GM12878 (cell line): Measurements from ENCODE around the gene BCKDHA. TPM values are rescaled to one million over a fixed set of nuclear protein-coding genes. Genes with fewer than 3 reads are reported as not detected.

Source experiments
- ATAC-seq: fragments of 200-7000 bp; cut with Tn5 transposase; 3 replicates; pipeline ENCODE4 v1.9.1; 2020; ENCODE audit warnings: mild to moderate bottlenecking, moderate library complexity
- BruUV-seq: library from RNA; stranded (reverse); fragments of 400-500 nt; replicated peaks from 2 replicates; lab custom pipeline; 2021; lab: Mats Ljungman, UMichigan
- CTCF ChIA-PET: fragments of 300-600 bp; sonication (Branson Sonifier 250); formaldehyde crosslinking; extraction: SDS; loops from one replicate; lab custom pipeline; 2021; ENCODE audit warnings: inconsistent platforms; lab: Yijun Ruan, JAX
- POLR2A ChIA-PET: fragments of 350-600 bp; formaldehyde crosslinking; extraction: SDS; loops from one replicate; lab custom pipeline; 2021; ENCODE audit warnings: inconsistent platforms; lab: Charles Lee
- RAD21 ChIA-PET: fragments of 300-600 bp; sonication (Branson Sonifier 250); formaldehyde crosslinking; loops from one replicate; lab custom pipeline; 2023; ENCODE audit warnings: antibody characterized with exemption; ENCODE audit not compliant: unreplicated experiment; lab: Charles Lee
- SMC1A ChIA-PET: fragments of 300-600 bp; sonication (Branson Sonifier 250); formaldehyde crosslinking; loops from one replicate; lab custom pipeline; 2023; ENCODE audit not compliant: unreplicated experiment, uncharacterized antibody; lab: Charles Lee
- DNase-seq: peaks from one replicate; pipeline ENCODE4 v3.0.0-alpha.2; 2011; ENCODE audit warnings: low read depth, low spot score
- FAIRE-seq: peaks from 3 replicates; lab custom pipeline; 2011; peaks lifted over from hg19 to GRCh38; lab: Jason Lieb, UNC
- H2AFZ ChIP-seq: 2 replicates; pipeline ENCODE4 v1.6.0; 2011; ENCODE audit warnings: low read depth, low read length, control low read depth; ENCODE audit not compliant: control insufficient read depth
- H3K27ac ChIP-seq: 2 replicates; pipeline ENCODE4 v1.5.1; 2011; ENCODE audit warnings: control low read depth; ENCODE audit not compliant: control insufficient read depth, insufficient read depth
- H3K27me3 ChIP-seq, 2 experiments: replicated peaks in 1 of 2; 2 replicates each; pipeline versions ENCODE4 v1.6.0 to v1.6.1; 2011; ENCODE audit warnings: low read length in 1 of 2; ENCODE audit not compliant: control insufficient read depth in 2 of 2, insufficient read depth in 2 of 2
- H3K36me3 ChIP-seq, 2 experiments: 2 replicates each; pipeline ENCODE4 v1.5.1; 2011; ENCODE audit warnings: low read length in 1 of 2; ENCODE audit not compliant: control insufficient read depth in 2 of 2, insufficient read depth in 2 of 2
- H3K4me1 ChIP-seq: 2 replicates; pipeline ENCODE4 v1.6.1; 2011; ENCODE audit warnings: mild to moderate bottlenecking, low read length, moderate library complexity, mixed read lengths; ENCODE audit not compliant: control insufficient read depth, insufficient read depth
- H3K4me2 ChIP-seq: 2 replicates; pipeline ENCODE4 v1.6.0; 2011; ENCODE audit warnings: control low read depth; ENCODE audit not compliant: control insufficient read depth, insufficient read depth
- H3K4me3 ChIP-seq: fragments of 200-600 bp; sonication (generic); 2 replicates; pipeline ENCODE4 v1.5.1; 2016
- H3K79me2 ChIP-seq: 2 replicates; pipeline ENCODE4 v1.6.0; 2011; ENCODE audit warnings: low read length; ENCODE audit not compliant: control insufficient read depth, insufficient read depth
- H3K9ac ChIP-seq: 2 replicates; pipeline ENCODE4 v1.8.0; 2011; ENCODE audit warnings: low read length, control low read depth, mixed read lengths; ENCODE audit not compliant: control insufficient read depth, insufficient read depth
- H3K9me3 ChIP-seq: replicated peaks from 3 replicates; pipeline ENCODE4 v1.5.1; 2011; ENCODE audit warnings: mild to moderate bottlenecking, low read length; ENCODE audit not compliant: control insufficient read depth, insufficient read depth
- H4K20me1 ChIP-seq: 2 replicates; pipeline ENCODE4 v1.6.0; 2011; ENCODE audit not compliant: control insufficient read depth, insufficient read depth
- CREB1 ChIP-seq: IDR thresholded peaks from 2 replicates; pipeline ENCODE4 v1.6.1; 2012; ENCODE audit warnings: low read depth, mild to moderate bottlenecking, inconsistent platforms
- HCFC1 ChIP-seq: fragments of 150-350 bp; IDR thresholded peaks from 2 replicates; pipeline ENCODE4 v1.6.1; 2014; ENCODE audit warnings: low read length
- IKZF2 ChIP-seq, 2 experiments: fragments of 450-650 bp; IDR thresholded peaks; 2 replicates each; pipeline ENCODE4 v1.6.1; 2017; ENCODE audit warnings: mild to moderate bottlenecking in 2 of 2, moderate library complexity in 2 of 2
- NBN ChIP-seq: fragments of 450-650 bp; IDR thresholded peaks from 2 replicates; pipeline ENCODE4 v1.6.1; 2016
- RCOR1 ChIP-seq: conservative IDR thresholded peaks from 2 replicates; pipeline ENCODE4 v1.6.1; 2012; ENCODE audit warnings: low read depth, low read length, improper control_type of control experiment
- STAT3 ChIP-seq: IDR thresholded peaks from 2 replicates; pipeline ENCODE4 v1.6.1; 2011; ENCODE audit warnings: low read depth, low read length, improper control_type of control experiment
- ZZZ3 ChIP-seq: IDR thresholded peaks from 2 replicates; pipeline ENCODE4 v1.6.1; 2011; ENCODE audit warnings: low read depth; ENCODE audit not compliant: control insufficient read depth, insufficient read length
- WGBS: methylation state at CpG from one replicate; pipeline ENCODE4 v1.1.6; 2016; ENCODE audit warnings: low lambda C conversion rate; ENCODE audit not compliant: insufficient replicate concordance, insufficient coverage; ENCODE audit errors: missing lambda C conversion rate; 5-methylcytosine and 5-hydroxymethylcytosine counted together
- in situ Hi-C: fragments of 300-500 bp; cut with MboI; formaldehyde crosslinking; loops from 9 replicates; pipeline ENCODE4 v1.14.3; 2018; ENCODE audit warnings: mixed read lengths
- intact Hi-C: fragments of 100-400 bp; cut with micrococcal nuclease; formaldehyde crosslinking; loops from one replicate; pipeline ENCODE4 v1.14.2; 2022; ENCODE audit not compliant: unreplicated experiment
- polyA plus RNA-seq, 11 experiments: library from polyadenylated mRNA; depleted of rRNA in 4 of 11; unstranded in 6 of 11; stranded (reverse) in 5 of 11; fragments of >200 nt; fragmentation: Nextera tagmentation in 4 of 11; fragmentation: Illumina TruSeq in 1 of 11; extraction: Ambion mirVana in 4 of 11; extraction: Trizol in 1 of 11; gene quantifications; 1 replicate in 1 of 11; 2 replicates in 10 of 11; pipeline versions ENCODE4 v1.2.1 to v1.2.3, GENCODE V29; 2011 to 2016; ENCODE audit warnings: inconsistent platforms in 2 of 11, missing spikeins in 2 of 11, low read depth in 1 of 11
- total RNA-seq, 4 experiments: library from RNA; depleted of rRNA in 3 of 4; stranded (reverse); fragments of >200 nt in 3 of 4; fragmentation: Illumina TruSeq in 1 of 4; extraction: Trizol in 1 of 4; gene quantifications; 2 replicates each; pipeline versions ENCODE4 v1.2.1 to v1.2.3, GENCODE V29; 2013 to 2021
- TF ChIP-seq, protein P1 (sequence below): fragments of 450-650 bp; IDR thresholded peaks from 2 replicates; pipeline ENCODE4 v1.6.1; 2016; ENCODE audit warnings: mild to moderate bottlenecking
- TF ChIP-seq, protein P2 (sequence below): fragments of 450-650 bp; IDR thresholded peaks from 2 replicates; pipeline ENCODE4 v1.6.1; 2017; ENCODE audit warnings: borderline replicate concordance
- TF ChIP-seq, protein P3 (sequence below): fragments of 450-650 bp; IDR thresholded peaks from 2 replicates; pipeline ENCODE4 v1.6.1; 2014; ENCODE audit warnings: mild to moderate bottlenecking
- TF ChIP-seq, protein P4 (sequence below): IDR thresholded peaks from 2 replicates; pipeline ENCODE4 v1.6.1; 2012; ENCODE audit warnings: low read length, inconsistent platforms

Gene BCKDHA
- total and polyA plus RNA-seq, 10 of the 15 experiments (the other 5 are each of a cell fraction or from before 2014, with no cell fraction given) = 9.9 to 107 (median 46.4) TPM

DNA sequence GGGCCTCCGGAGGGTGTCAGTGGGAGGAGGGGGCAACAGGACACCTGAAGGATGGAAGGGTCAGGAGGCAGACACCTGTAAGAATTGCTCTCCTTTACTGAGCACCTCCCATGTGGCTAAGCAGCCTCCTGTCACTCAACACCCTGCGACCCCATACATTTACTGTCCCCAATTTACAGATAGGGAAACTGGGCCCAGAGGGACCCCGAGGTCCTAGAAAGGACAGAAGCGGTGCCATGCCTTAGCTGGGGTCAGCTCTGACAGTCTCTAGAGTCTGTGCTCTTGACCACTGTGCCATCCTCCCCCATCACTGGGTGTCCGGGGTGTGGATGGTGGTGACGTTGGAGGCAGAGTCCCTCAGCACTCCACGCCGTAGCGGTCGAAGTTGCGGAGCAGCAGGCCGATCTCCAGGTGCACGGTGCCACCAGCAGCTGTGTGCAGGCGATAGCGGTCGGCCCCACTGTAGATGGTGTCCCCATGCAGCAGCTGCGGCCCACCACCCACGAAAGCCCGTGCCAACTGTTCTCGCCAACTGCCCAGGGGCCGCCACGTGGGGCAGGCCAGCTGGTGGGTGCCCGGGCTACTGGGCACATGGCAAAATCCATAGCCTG lies 43.2 kb upstream of the BCKDHA start:
- ATAC-seq (no peak), FAIRE-seq (no peak), DNase-seq (no peak)
- peaks cover 9% of the 10 kb centered on the region for H3K4me1 ChIP-seq
- no peaks in the 10 kb centered on the region for H3K9me3 ChIP-seq
- no peaks in the 10 kb centered on the region for H4K20me1 ChIP-seq
- TF ChIP-seq CREB1 = no peak
- TF ChIP-seq, protein P1, sequence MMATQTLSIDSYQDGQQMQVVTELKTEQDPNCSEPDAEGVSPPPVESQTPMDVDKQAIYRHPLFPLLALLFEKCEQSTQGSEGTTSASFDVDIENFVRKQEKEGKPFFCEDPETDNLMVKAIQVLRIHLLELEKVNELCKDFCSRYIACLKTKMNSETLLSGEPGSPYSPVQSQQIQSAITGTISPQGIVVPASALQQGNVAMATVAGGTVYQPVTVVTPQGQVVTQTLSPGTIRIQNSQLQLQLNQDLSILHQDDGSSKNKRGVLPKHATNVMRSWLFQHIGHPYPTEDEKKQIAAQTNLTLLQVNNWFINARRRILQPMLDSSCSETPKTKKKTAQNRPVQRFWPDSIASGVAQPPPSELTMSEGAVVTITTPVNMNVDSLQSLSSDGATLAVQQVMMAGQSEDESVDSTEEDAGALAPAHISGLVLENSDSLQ = peak; percentile 72
- peak; percentile 2; the same call in 1 of the 2 replicates for TF ChIP-seq NBN
- TF ChIP-seq IKZF2 (IDR thresholded peaks at IDR 0.05) = 0 out of 4 replicates have a peak, but pooled peaks of 1 of the 2 experiments have one; percentile 3
- intact Hi-C loops (loop anchor here (5.0 kb wide), 3 partner anchors 42 to 183 kb away; partner anchors contain the start of gene CCDC97), in situ Hi-C loops (no loop called here)
- peak overlapping the region; percentile 11; the same call in 1 of the 2 replicates for H3K9ac ChIP-seq
- no peaks in the 10 kb centered on the region for H3K27me3 ChIP-seq
- no peaks in the 10 kb centered on the region; a peak in 1 of 4 replicates for H3K36me3 ChIP-seq
- WGBS = 89% methylated on average over 23 of the region's 23 CpGs
- no peak overlapping the region for H2AFZ ChIP-seq
- no peak overlapping the region for H3K27ac ChIP-seq
- peak overlapping the region; percentile 21; the same call in 1 of the 2 replicates for H3K4me2 ChIP-seq
- no TSS peak for BruUV-seq
- ChIA-PET POLR2A (no interaction called here), RAD21 (no interaction called here), CTCF (interaction anchor here (1.0 to 6.4 kb wide), 3 partner anchors 10 to 150 kb away, joined by 3 to 91 read pairs (median 3); partner anchors contain the start of gene B9D2), SMC1A (interaction anchor here (0.6 to 1.5 kb wide), 2 partner anchors 9 to 784 kb away, joined by 3 to 5 read pairs; partner anchors contain the start of gene B9D2)
- peaks cover 40% of the 10 kb centered on the region for H3K79me2 ChIP-seq
- H3K4me3 ChIP-seq = no peak overlapping the region; the same call in 1 of the 2 replicates

DNA sequence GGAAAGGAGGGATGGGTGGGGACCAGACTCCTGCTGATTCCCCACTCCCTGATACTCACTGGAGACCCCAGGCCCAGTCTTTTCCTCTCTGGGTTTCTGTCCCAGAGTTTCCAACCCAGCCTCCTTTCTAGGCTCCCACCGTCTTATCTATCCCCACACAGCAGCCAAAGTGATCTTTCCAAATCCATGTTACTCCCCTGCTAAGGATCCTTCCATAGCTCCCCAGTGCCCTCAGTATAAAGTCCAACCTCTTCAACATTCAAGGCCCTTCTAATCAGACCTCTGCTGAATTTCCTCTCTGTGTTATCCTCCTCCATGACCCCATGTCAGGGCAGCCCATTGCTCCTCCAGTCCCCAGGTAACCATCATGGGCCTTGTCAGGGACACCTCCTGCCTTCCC lies 42.6 kb upstream of the BCKDHA start:
- H3K9ac ChIP-seq = no peak overlapping the region
- intact Hi-C loops (no loop called here), in situ Hi-C loops (no loop called here)
- H3K27ac ChIP-seq = no peak overlapping the region
- no peaks in the 10 kb centered on the region; a peak in 1 of 4 replicates for H3K36me3 ChIP-seq
- ChIA-PET CTCF (interaction anchor here (0.6 to 6.4 kb wide), 7 partner anchors 10 to 152 kb away, joined by 3 to 91 read pairs (median 3); partner anchors contain the start of gene B9D2), SMC1A (interaction anchor here (0.6 to 1.5 kb wide), 2 partner anchors 9 to 785 kb away, joined by 3 to 5 read pairs; partner anchors contain the start of gene B9D2), RAD21 (interaction anchor here (1.2 to 1.7 kb wide), 2 partner anchors 9 to 84 kb away, joined by 5 to 7 read pairs; partner anchors contain the start of gene B9D2), POLR2A (interaction anchor here (1.6 kb wide), 1 partner anchor 9 kb away, joined by 6 read pairs; the partner anchor contains the start of gene B9D2)
- FAIRE-seq (no peak), ATAC-seq (no peak), DNase-seq (no peak)
- no peak overlapping the region for H3K4me2 ChIP-seq
- no peaks in the 10 kb centered on the region for H3K27me3 ChIP-seq
- H2AFZ ChIP-seq = no peak overlapping the region
- no peak overlapping the region for H3K4me3 ChIP-seq
- BruUV-seq = no TSS peak
- H3K9me3 ChIP-seq = no peaks in the 10 kb centered on the region
- peaks cover 34% of the 10 kb centered on the region for H3K79me2 ChIP-seq
- 90% methylated on average over 1 of the region's 1 CpG for WGBS
- H4K20me1 ChIP-seq = no peaks in the 10 kb centered on the region
- H3K4me1 ChIP-seq = peaks cover 4% of the 10 kb centered on the region
- TF ChIP-seq, protein P2, sequence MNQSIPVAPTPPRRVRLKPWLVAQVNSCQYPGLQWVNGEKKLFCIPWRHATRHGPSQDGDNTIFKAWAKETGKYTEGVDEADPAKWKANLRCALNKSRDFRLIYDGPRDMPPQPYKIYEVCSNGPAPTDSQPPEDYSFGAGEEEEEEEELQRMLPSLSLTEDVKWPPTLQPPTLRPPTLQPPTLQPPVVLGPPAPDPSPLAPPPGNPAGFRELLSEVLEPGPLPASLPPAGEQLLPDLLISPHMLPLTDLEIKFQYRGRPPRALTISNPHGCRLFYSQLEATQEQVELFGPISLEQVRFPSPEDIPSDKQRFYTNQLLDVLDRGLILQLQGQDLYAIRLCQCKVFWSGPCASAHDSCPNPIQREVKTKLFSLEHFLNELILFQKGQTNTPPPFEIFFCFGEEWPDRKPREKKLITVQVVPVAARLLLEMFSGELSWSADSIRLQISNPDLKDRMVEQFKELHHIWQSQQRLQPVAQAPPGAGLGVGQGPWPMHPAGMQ = no peak
- TF ChIP-seq RCOR1 = no peak
- TF ChIP-seq HCFC1 = no peak
- TF ChIP-seq STAT3 = no peak
- no peak for TF ChIP-seq ZZZ3
- TF ChIP-seq, protein P3, sequence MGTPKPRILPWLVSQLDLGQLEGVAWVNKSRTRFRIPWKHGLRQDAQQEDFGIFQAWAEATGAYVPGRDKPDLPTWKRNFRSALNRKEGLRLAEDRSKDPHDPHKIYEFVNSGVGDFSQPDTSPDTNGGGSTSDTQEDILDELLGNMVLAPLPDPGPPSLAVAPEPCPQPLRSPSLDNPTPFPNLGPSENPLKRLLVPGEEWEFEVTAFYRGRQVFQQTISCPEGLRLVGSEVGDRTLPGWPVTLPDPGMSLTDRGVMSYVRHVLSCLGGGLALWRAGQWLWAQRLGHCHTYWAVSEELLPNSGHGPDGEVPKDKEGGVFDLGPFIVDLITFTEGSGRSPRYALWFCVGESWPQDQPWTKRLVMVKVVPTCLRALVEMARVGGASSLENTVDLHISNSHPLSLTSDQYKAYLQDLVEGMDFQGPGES = no peak
- TF ChIP-seq, protein P4, sequence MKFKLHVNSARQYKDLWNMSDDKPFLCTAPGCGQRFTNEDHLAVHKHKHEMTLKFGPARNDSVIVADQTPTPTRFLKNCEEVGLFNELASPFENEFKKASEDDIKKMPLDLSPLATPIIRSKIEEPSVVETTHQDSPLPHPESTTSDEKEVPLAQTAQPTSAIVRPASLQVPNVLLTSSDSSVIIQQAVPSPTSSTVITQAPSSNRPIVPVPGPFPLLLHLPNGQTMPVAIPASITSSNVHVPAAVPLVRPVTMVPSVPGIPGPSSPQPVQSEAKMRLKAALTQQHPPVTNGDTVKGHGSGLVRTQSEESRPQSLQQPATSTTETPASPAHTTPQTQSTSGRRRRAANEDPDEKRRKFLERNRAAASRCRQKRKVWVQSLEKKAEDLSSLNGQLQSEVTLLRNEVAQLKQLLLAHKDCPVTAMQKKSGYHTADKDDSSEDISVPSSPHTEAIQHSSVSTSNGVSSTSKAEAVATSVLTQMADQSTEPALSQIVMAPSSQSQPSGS = no peak
